ENCODE data around the gene RNF11. TPM values are rescaled to one million over a fixed set of nuclear protein-coding genes. Genes with fewer than 3 reads are reported as not detected.

The RNF11 gene
- total RNA-seq, 1 donor from 2014 or later: 53.8 TPM

DNA sequence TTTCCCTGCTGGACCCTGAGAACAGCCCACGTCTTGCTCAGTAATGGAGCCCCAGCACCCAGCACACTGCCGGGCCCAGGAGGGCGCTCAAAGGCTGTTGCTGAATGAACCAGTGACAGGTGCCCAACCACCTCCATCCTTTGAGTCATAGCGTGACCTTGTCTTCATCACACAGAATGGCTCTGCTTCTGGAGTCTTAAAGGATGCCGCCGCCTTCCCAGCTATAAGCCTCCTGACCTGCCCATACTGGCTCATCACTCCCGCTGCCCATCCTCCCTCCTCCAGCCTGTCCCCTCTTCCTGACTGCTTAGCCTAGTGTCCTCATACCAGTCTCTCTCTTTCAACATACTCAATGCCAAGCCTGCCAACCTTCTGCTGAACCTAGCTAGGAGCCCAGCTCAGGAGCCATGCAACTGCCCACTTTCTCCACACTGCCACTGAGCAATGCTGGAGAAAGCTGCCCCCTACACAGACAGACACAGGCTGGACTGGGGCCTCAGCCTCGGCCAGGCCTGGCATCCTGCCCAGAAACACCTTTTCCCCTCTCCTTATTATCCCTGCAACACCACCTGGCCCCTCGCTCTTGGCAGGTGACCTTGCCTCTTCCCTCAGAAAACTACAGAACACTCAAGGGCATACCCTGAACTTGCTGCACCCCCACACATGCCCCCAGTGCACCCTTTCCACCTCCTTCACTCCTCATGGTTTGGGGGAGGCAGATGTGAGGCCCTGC is 80.2 kb downstream of the RNF11 start:
- H3K4me1 ChIP-seq (ENCODE audit: control insufficient read depth in 3 of 3, insufficient read depth in 3 of 3, low read length in 3 of 3): peaks cover 0 to 7% (median 0%) of the 10 kb centered on the region in 3 donors
- H3K9ac ChIP-seq (ENCODE audit: low read depth in 1 of 3, low read length in 3 of 3): no peak overlapping the region
- H3K9me3 ChIP-seq (ENCODE audit: control insufficient read depth in 3 of 3, low read length in 3 of 3): no peaks in the 10 kb centered on the region
- no peaks in the 10 kb centered on the region for H3K27me3 ChIP-seq (ENCODE audit: control insufficient read depth in 3 of 3, insufficient read depth in 3 of 3, low read length in 3 of 3)
- H3K4me3 ChIP-seq (ENCODE audit: low read length in 3 of 3): no peak overlapping the region
- H3K36me3 ChIP-seq (ENCODE audit: control insufficient read depth in 3 of 3, insufficient read depth in 3 of 3, low read length in 3 of 3): no peaks in the 10 kb centered on the region
- H3K27ac ChIP-seq (ENCODE audit: low read depth, low read length): no peak overlapping the region

GRCh38 chr1:51316846-51317120 is 80.7 kb downstream of the RNF11 start:
- Histone ChIP-seq H3K36me3 (ENCODE audit: control insufficient read depth in 3 of 3, insufficient read depth in 3 of 3, low read length in 3 of 3) (no peaks in the 10 kb centered on the region), H3K27ac (ENCODE audit: low read depth, low read length) (no peak overlapping the region), H3K4me1 (ENCODE audit: control insufficient read depth in 3 of 3, insufficient read depth in 3 of 3, low read length in 3 of 3) (peaks cover 0 to 7% (median 0%) of the 10 kb centered on the region in 3 donors), H3K27me3 (ENCODE audit: control insufficient read depth in 3 of 3, insufficient read depth in 3 of 3, low read length in 3 of 3) (no peaks in the 10 kb centered on the region), H3K9ac (ENCODE audit: low read depth in 1 of 3, low read length in 3 of 3) (no peak overlapping the region), H3K4me3 (ENCODE audit: low read length in 3 of 3) (no peak overlapping the region), H3K9me3 (ENCODE audit: control insufficient read depth in 3 of 3, low read length in 3 of 3) (no peaks in the 10 kb centered on the region)

GRCh38 chr1:51317798-51318197 is 81.7 kb downstream of the RNF11 start:
- no peak overlapping the region for H3K9ac ChIP-seq (ENCODE audit: low read depth in 1 of 3, low read length in 3 of 3)
- H3K9me3 ChIP-seq (ENCODE audit: control insufficient read depth in 3 of 3, low read length in 3 of 3): no peaks in the 10 kb centered on the region
- no peak overlapping the region for H3K27ac ChIP-seq (ENCODE audit: low read depth, low read length)
- H3K27me3 ChIP-seq (ENCODE audit: control insufficient read depth in 3 of 3, insufficient read depth in 3 of 3, low read length in 3 of 3): no peaks in the 10 kb centered on the region
- H3K4me3 ChIP-seq (ENCODE audit: low read length in 3 of 3): no peak overlapping the region
- H3K36me3 ChIP-seq (ENCODE audit: control insufficient read depth in 3 of 3, insufficient read depth in 3 of 3, low read length in 3 of 3): no peaks in the 10 kb centered on the region
- H3K4me1 ChIP-seq (ENCODE audit: control insufficient read depth in 3 of 3, insufficient read depth in 3 of 3, low read length in 3 of 3): peaks cover 0 to 7% (median 0%) of the 10 kb centered on the region in 3 donors

GRCh38 chr1:51320967-51321923 is 85.2 kb downstream of the RNF11 start:
- H3K27ac ChIP-seq (ENCODE audit: low read depth, low read length): no peak overlapping the region
- no peaks in the 10 kb centered on the region for H3K4me1 ChIP-seq (ENCODE audit: control insufficient read depth in 3 of 3, insufficient read depth in 3 of 3, low read length in 3 of 3)
- no peak overlapping the region for H3K9ac ChIP-seq (ENCODE audit: low read depth in 1 of 3, low read length in 3 of 3)
- no peaks in the 10 kb centered on the region for H3K36me3 ChIP-seq (ENCODE audit: control insufficient read depth in 3 of 3, insufficient read depth in 3 of 3, low read length in 3 of 3)
- H3K9me3 ChIP-seq (ENCODE audit: control insufficient read depth in 3 of 3, low read length in 3 of 3): no peaks in the 10 kb centered on the region
- no peak overlapping the region for H3K4me3 ChIP-seq (ENCODE audit: low read length in 3 of 3)
- H3K27me3 ChIP-seq (ENCODE audit: control insufficient read depth in 3 of 3, insufficient read depth in 3 of 3, low read length in 3 of 3): no peaks in the 10 kb centered on the region

DNA sequence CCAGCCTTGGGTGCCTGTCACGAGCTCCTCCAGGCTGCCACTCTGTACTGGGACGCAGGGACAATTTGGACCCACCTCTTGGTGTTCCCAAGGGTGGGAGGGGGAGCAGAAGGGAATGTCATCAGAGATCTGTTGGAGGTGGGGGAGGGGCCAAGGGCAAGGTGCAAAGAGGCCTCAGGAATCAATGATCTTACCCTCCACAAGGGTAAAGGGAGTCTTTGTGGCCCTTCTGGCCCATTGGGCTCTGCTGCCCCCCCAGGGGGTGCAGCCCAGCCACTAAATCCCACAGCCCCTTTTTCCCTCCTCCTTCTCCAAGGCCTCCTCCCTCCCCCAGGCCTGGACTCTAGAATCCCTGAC is 85.8 kb downstream of the RNF11 start:
- no peak overlapping the region for H3K27ac ChIP-seq (ENCODE audit: low read depth, low read length)
- H3K27me3 ChIP-seq (ENCODE audit: control insufficient read depth in 3 of 3, insufficient read depth in 3 of 3, low read length in 3 of 3): no peaks in the 10 kb centered on the region
- no peak overlapping the region for H3K9ac ChIP-seq (ENCODE audit: low read depth in 1 of 3, low read length in 3 of 3)
- no peaks in the 10 kb centered on the region for H3K4me1 ChIP-seq (ENCODE audit: control insufficient read depth in 3 of 3, insufficient read depth in 3 of 3, low read length in 3 of 3)
- H3K9me3 ChIP-seq (ENCODE audit: control insufficient read depth in 3 of 3, low read length in 3 of 3): no peaks in the 10 kb centered on the region
- H3K4me3 ChIP-seq (ENCODE audit: low read length in 3 of 3): no peak overlapping the region
- no peaks in the 10 kb centered on the region for H3K36me3 ChIP-seq (ENCODE audit: control insufficient read depth in 3 of 3, insufficient read depth in 3 of 3, low read length in 3 of 3)

DNA sequence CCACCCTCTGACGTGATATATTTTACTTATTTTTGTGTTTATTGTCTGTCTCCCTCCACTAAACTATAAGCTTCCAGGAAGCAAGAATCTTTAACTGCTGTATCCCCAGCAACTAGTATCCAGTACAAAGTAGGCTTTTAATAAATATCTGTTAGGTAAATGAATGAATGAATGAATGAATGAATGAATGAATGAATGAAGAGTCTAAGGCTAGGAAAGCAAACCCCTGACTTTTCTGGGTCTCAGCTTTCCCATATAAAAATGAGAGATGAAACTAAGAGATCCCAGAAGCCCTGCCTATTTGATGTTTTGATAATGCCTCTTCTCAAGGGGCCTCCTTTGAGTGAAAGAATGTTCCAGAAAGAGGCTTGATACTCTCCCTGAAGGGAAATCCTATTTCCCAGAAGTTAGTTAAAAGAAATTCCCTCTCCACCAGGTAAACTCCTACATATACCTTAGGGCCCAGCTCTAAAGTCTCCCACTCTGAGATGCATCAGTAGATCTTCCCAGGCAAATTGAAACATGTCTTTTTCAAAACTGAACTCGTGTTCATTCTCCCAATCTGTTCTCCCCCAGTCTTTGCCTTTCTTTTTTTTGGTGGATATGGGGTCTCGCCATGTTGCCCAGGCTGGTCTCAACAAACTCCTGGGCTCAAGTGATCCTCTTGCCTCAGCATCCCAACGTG is 86.5 kb downstream of the RNF11 start:
- H3K36me3 ChIP-seq (ENCODE audit: control insufficient read depth in 3 of 3, insufficient read depth in 3 of 3, low read length in 3 of 3): no peaks in the 10 kb centered on the region
- no peak overlapping the region for H3K27ac ChIP-seq (ENCODE audit: low read depth, low read length)
- no peaks in the 10 kb centered on the region for H3K27me3 ChIP-seq (ENCODE audit: control insufficient read depth in 3 of 3, insufficient read depth in 3 of 3, low read length in 3 of 3)
- no peaks in the 10 kb centered on the region for H3K4me1 ChIP-seq (ENCODE audit: control insufficient read depth in 3 of 3, insufficient read depth in 3 of 3, low read length in 3 of 3)
- H3K9me3 ChIP-seq (ENCODE audit: control insufficient read depth in 3 of 3, low read length in 3 of 3): no peaks in the 10 kb centered on the region
- no peak overlapping the region for H3K9ac ChIP-seq (ENCODE audit: low read depth in 1 of 3, low read length in 3 of 3)
- H3K4me3 ChIP-seq (ENCODE audit: low read length in 3 of 3): no peak overlapping the region

Other genes with a start within 250 kb of the RNF11 start
- not detected for gene C1orf185, start 134.0 kb upstream of the RNF11 start, total RNA-seq
- 2.1 TPM for gene TTC39A, start 94.3 kb downstream of the RNF11 start, total RNA-seq